HUES6 (cell line): ENCODE results near the gene ZNF749.
A peak's percentile ranks its signal among the peaks of the same experiment; 100 is the strongest.

Experiments
- H3K27ac ChIP-seq: 2 replicates; pipeline ENCODE4 v1.7.0; 2013; ENCODE audit warnings: low read depth, mild to moderate bottlenecking, low read length, inconsistent platforms
- H3K27me3 ChIP-seq: 2 replicates; pipeline ENCODE4 v1.6.1; 2013; ENCODE audit warnings: low read length; ENCODE audit not compliant: control insufficient read depth, insufficient read depth
- H3K36me3 ChIP-seq: 2 replicates; pipeline ENCODE4 v1.6.1; 2013; ENCODE audit warnings: low read length; ENCODE audit not compliant: control insufficient read depth, insufficient read depth
- H3K4me1 ChIP-seq: 2 replicates; pipeline ENCODE4 v1.6.1; 2013; ENCODE audit warnings: low read length; ENCODE audit not compliant: control insufficient read depth, insufficient read depth
- H3K4me3 ChIP-seq: 2 replicates; pipeline ENCODE4 v1.5.1; 2013; ENCODE audit warnings: low read depth, low read length
- H3K9ac ChIP-seq: one replicate; pipeline ENCODE4 v1.6.1; 2013; ENCODE audit warnings: mild to moderate bottlenecking, low read length
- H3K9me3 ChIP-seq: 2 replicates; pipeline ENCODE4 v1.6.1; 2013; ENCODE audit warnings: low read depth, low read length; ENCODE audit not compliant: control insufficient read depth, insufficient read depth

ZNF749 gene

DNA sequence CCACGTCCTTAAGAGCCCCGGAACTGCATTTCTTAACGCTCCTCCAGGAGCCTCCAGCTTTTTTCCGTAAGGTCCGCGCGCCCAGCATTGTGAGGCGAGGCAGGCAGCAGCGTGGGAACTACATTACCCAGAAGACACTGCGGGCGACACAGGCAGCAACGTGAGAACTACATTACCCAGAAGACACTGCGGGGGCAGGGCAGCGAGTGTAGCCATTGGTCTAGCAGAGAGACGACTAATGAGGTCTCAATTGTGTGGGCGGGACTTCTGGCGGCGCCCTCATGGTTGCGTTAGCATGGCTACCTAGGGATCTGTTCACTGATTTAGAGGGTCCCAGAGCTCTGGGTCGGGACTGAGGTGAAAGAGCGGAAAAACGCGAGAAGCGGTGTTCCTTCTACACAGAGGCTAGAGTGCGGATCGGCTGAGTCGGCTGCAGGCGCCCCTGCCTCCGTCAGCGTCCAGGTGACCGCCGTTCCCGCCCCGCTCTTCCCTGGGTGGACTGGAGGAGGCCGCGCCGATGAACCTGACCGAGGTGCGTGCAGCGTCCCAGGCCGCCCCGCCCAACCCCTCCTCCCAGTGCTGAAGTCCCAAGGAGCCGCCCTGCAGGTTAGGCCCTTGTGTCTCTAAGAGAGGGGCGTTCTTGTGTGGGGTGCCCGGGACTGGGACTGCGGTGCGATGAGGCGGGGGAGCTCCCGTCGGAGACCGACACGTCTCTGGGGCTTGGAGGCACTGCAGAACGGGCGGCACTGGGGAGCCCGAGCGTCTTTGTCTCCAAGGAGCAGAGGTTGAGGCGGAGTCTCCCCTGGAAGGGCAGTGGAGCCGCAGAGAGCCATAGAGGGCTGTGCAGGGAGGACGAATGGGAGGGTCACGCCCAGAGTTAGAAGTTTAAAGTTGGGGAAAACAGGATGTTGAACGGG, at the start of gene ZNF749:
Gene ZNF749, plus strand, starts transcription at position 264 of the 917 bp plus-strand sequence. Its CDS starts 254 bp downstream, at position 518.
- Histone ChIP-seq H3K9me3 (no peaks in the 10 kb centered on the region), H3K27me3 (no peaks in the 10 kb centered on the region), H3K36me3 (peaks cover 11% of the 10 kb centered on the region), H3K4me1 (0 out of 2 replicates have a peak, but pooled peaks cover 7% of the 10 kb centered on the region), H3K27ac (peak within 1 kb of the TSS; percentile 68), H3K4me3 (peak within 1 kb of the TSS; percentile 86), H3K9ac (peak within 1 kb of the TSS; percentile 78)

DNA sequence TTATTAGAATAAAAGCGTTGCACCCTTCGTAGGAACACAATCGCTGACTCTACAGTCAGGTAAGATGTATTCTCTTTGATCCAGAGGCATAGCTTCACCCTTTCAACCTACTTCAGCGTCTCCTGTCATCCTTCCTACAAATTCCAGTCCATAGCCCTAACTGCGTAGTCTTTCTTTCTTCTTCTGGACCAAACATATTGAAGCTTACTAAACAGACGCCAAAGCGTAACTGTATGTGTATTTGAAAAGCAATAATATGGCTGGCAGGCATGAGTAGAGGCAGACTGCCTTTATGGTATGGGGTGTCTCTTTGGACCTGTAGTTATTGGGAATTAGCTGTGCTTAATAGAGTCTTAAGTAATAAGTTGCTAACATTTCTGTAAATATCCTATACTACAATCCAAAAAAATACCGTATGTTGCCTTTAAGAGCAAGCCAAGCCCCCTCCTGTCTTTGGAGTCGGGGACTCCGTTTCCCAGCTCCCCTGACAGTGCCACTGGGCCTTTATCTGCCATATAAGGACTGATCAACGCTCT, 45.9 kb upstream of the ZNF749 start:
- peak overlapping the region; percentile 55 for H3K4me3 ChIP-seq
- H3K4me1 ChIP-seq, result peaks cover 3% of the 10 kb centered on the region; the same call in 1 of the 2 replicates
- no peaks in the 10 kb centered on the region for H3K9me3 ChIP-seq
- peak overlapping the region; percentile 28 for H3K9ac ChIP-seq
- peak overlapping the region; percentile 18; the same call in 1 of the 2 replicates for H3K27ac ChIP-seq
- no peaks in the 10 kb centered on the region for H3K27me3 ChIP-seq
- H3K36me3 ChIP-seq, result 0 out of 2 replicates have a peak, but pooled peaks cover 4% of the 10 kb centered on the region

- Histone ChIP-seq H3K27me3 (no peaks in the 10 kb centered on the region), H3K36me3 (0 out of 2 replicates have a peak, but pooled peaks cover 4% of the 10 kb centered on the region), H3K9ac (peak within 1 kb of the TSS; percentile 82), H3K4me1 (peaks cover 3% of the 10 kb centered on the region; the same call in 1 of the 2 replicates), H3K27ac (peak within 1 kb of the TSS; percentile 18; the same call in 1 of the 2 replicates), H3K4me3 (peak within 1 kb of the TSS; percentile 82), H3K9me3 (no peaks in the 10 kb centered on the region)
Observed at GRCh38 chr19:57389730-57390598, 45.2 kb upstream of the ZNF749 start, which contains the start of gene ZNF548. Gene ZNF548, plus strand, starts transcription at chr19:57389854. Its CDS starts 246 bp downstream, at chr19:57390100.

- peaks cover 40% of the 10 kb centered on the region for H3K36me3 ChIP-seq
- no peak overlapping the region for H3K9ac ChIP-seq
- no peak overlapping the region for H3K27ac ChIP-seq
- H3K27me3 ChIP-seq, result no peaks in the 10 kb centered on the region
- H3K4me1 ChIP-seq, result no peaks in the 10 kb centered on the region
- H3K4me3 ChIP-seq, result no peak overlapping the region
- no peaks in the 10 kb centered on the region for H3K9me3 ChIP-seq
Observed at GRCh38 chr19:57395710-57396109, 39.4 kb upstream of the ZNF749 start.

DNA sequence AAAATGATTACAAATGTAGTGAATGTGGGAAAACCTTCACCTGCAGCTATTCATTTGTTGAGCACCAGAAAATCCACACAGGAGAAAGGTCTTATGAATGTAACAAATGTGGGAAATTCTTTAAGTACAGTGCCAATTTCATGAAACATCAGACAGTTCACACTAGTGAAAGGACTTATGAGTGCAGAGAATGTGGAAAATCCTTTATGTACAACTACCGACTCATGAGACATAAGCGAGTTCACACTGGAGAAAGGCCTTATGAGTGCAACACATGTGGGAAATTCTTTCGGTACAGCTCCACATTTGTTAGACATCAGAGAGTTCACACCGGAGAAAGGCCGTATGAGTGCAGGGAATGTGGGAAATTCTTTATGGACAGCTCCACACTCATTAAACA, 36.3 kb upstream of the ZNF749 start:
- Histone ChIP-seq H3K9me3 (peaks cover 4% of the 10 kb centered on the region; the same call in 1 of the 2 replicates), H3K36me3 (peaks cover 40% of the 10 kb centered on the region)

DNA sequence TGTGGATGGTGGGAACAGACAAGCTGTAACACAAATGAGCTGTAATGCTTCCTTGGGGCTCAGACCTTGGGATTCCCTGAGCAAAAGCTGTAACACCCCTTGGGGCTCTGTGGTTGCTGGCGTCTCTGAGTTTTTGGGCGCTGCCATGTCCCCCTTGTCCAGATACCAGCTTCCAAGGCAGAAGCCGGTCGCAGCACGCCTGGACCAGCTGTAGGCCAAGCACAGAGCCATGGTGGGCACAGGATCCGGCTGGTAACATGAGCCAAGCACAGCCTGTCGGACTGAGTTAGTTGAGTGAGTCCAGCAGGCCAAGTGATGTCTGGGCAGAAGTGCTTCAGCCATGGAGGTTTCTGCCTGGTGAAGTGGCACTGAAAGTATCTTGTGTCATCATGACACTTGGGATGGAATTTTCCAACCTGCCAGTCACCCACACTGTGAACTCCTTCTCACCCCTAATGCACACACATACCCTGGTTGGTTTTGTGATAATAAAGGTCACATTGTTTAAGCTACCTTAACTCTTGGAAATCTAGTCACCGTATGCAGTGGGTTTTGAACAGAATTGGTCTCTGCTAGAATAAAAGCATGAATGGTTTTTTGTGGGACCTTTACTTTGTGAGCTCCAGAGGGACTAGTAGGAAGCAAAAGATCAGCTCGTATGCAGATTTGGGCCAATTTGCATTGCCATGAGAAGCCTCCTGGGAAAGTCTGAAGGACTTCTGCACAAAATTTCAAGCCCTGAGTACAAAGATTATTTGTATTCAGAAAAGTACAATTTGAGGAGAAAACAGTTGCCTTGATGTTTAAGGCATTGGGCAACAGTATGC, 31.2 kb upstream of the ZNF749 start:
- H3K9me3 ChIP-seq, result peaks cover 4% of the 10 kb centered on the region; the same call in 1 of the 2 replicates
- H3K4me1 ChIP-seq, result no peaks in the 10 kb centered on the region
- no peak overlapping the region for H3K4me3 ChIP-seq
- H3K27me3 ChIP-seq, result no peaks in the 10 kb centered on the region
- H3K9ac ChIP-seq, result no peak overlapping the region
- H3K36me3 ChIP-seq, result peaks cover 6% of the 10 kb centered on the region
- H3K27ac ChIP-seq, result no peak overlapping the region

More for the DNA sequence above, 36.3 kb upstream of the ZNF749 start:
- Histone ChIP-seq H3K9ac (no peak overlapping the region), H3K27ac (no peak overlapping the region), H3K27me3 (no peaks in the 10 kb centered on the region), H3K4me3 (no peak overlapping the region), H3K4me1 (no peaks in the 10 kb centered on the region)

- H3K27me3 ChIP-seq, result no peaks in the 10 kb centered on the region
- H3K9me3 ChIP-seq, result peaks cover 4% of the 10 kb centered on the region; the same call in 1 of the 2 replicates
- no peak overlapping the region for H3K4me3 ChIP-seq
- no peak overlapping the region for H3K9ac ChIP-seq
- H3K36me3 ChIP-seq, result no peaks in the 10 kb centered on the region
- H3K4me1 ChIP-seq, result 0 out of 2 replicates have a peak, but pooled peaks cover 3% of the 10 kb centered on the region
- no peak overlapping the region for H3K27ac ChIP-seq
Observed at GRCh38 chr19:57406516-57407123, 28.5 kb upstream of the ZNF749 start.

GRCh38 chr19:57410877-57411671, 24.1 kb upstream of the ZNF749 start, which contains the start of gene ZNF17:
Gene ZNF17, plus strand, starts transcription at chr19:57411161. Its CDS starts 2,455 bp downstream, at chr19:57413616.
- Histone ChIP-seq H3K36me3 (peaks cover 6% of the 10 kb centered on the region; the same call in 1 of the 2 replicates), H3K4me3 (peak within 1 kb of the TSS; percentile 88), H3K27me3 (no peaks in the 10 kb centered on the region), H3K27ac (no peak within 1 kb of the TSS), H3K4me1 (peaks cover 7% of the 10 kb centered on the region; the same call in 1 of the 2 replicates), H3K9me3 (no peaks in the 10 kb centered on the region), H3K9ac (peak within 1 kb of the TSS; percentile 81)

DNA sequence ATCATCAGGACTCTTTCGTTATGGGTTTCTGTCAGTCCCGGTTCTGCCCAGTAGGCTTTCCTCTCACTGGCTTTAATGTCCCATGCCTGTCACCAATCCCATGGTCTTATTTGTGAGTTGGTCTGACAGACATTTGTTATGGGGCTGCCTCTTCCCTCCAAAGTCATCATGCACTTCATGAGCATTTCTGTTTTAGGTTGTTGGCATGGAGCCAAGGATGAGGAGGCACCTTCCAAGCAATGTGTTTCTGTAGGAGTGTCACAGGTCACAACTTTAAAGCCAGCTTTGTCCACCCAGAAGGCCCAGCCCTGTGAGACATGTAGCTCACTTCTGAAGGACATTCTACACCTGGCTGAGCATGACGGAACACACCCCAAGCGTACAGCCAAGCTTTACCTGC, 15.7 kb upstream of the ZNF749 start:
- peaks cover 29% of the 10 kb centered on the region for H3K36me3 ChIP-seq
- no peak overlapping the region for H3K9ac ChIP-seq
- no peaks in the 10 kb centered on the region for H3K4me1 ChIP-seq
- no peaks in the 10 kb centered on the region for H3K27me3 ChIP-seq
- no peaks in the 10 kb centered on the region for H3K9me3 ChIP-seq
- H3K4me3 ChIP-seq, result no peak overlapping the region
- H3K27ac ChIP-seq, result no peak overlapping the region
